HEK293 (cell line): ENCODE measurements around the gene COPG1.

ENCODE experiments used
- GLIS1 ChIP-seq: fragments of 450-650 bp; formaldehyde crosslinking; IDR thresholded peaks from 2 replicates; pipeline ENCODE4 v1.5.1; 2016; ENCODE audit warnings: missing biosample characterization, missing genetic modification characterization
- GLIS2 ChIP-seq: fragments of 450-650 bp; formaldehyde crosslinking; IDR thresholded peaks from 2 replicates; pipeline ENCODE4 v1.5.1; 2016; ENCODE audit warnings: missing biosample characterization, missing genetic modification characterization
- HIC1 ChIP-seq: fragments of 450-650 bp; formaldehyde crosslinking; IDR thresholded peaks from 2 replicates; pipeline ENCODE4 v1.5.1; 2016; ENCODE audit warnings: missing biosample characterization, missing genetic modification characterization
- INSM2 ChIP-seq: fragments of 450-650 bp; formaldehyde crosslinking; IDR thresholded peaks from 2 replicates; pipeline ENCODE4 v1.5.1; 2016; ENCODE audit warnings: missing biosample characterization, missing genetic modification characterization
- ZBTB10 ChIP-seq: fragments of 450-650 bp; formaldehyde crosslinking; IDR thresholded peaks from 2 replicates; pipeline ENCODE4 v1.5.1; 2016; ENCODE audit warnings: missing biosample characterization, missing genetic modification characterization
- ZBTB11 ChIP-seq: fragments of 450-650 bp; formaldehyde crosslinking; conservative IDR thresholded peaks from 2 replicates; pipeline ENCODE4 v1.5.1; 2016; ENCODE audit warnings: low read depth, missing biosample characterization, missing genetic modification characterization
- ZBTB48 ChIP-seq: fragments of 450-650 bp; formaldehyde crosslinking; IDR thresholded peaks from 2 replicates; pipeline ENCODE4 v1.5.1; 2016; ENCODE audit warnings: missing biosample characterization, missing genetic modification characterization
- ZBTB49 ChIP-seq: fragments of 450-650 bp; formaldehyde crosslinking; IDR thresholded peaks from 2 replicates; pipeline ENCODE4 v1.5.1; 2016; ENCODE audit warnings: missing biosample characterization, missing genetic modification characterization, low read depth
- ZEB2 ChIP-seq: fragments of 450-650 bp; formaldehyde crosslinking; IDR thresholded peaks from 2 replicates; pipeline ENCODE4 v1.5.1; 2016; ENCODE audit warnings: missing biosample characterization, missing genetic modification characterization
- ZFHX2 ChIP-seq: fragments of 450-650 bp; formaldehyde crosslinking; conservative IDR thresholded peaks from 2 replicates; pipeline ENCODE4 v1.5.1; 2016; ENCODE audit warnings: missing biosample characterization, missing genetic modification characterization
- ZIC2 ChIP-seq: fragments of 450-650 bp; formaldehyde crosslinking; IDR thresholded peaks from 2 replicates; pipeline ENCODE4 v1.5.1; 2016; ENCODE audit warnings: missing biosample characterization, missing genetic modification characterization
- ZNF2 ChIP-seq: fragments of 450-650 bp; formaldehyde crosslinking; IDR thresholded peaks from 2 replicates; pipeline ENCODE4 v1.5.1; 2016; ENCODE audit warnings: missing biosample characterization, missing genetic modification characterization
- ZNF202 ChIP-seq: fragments of 450-650 bp; formaldehyde crosslinking; IDR thresholded peaks from 2 replicates; pipeline ENCODE4 v1.5.1; 2016; ENCODE audit warnings: missing biosample characterization, missing genetic modification characterization, borderline replicate concordance
- ZNF341 ChIP-seq: fragments of 450-650 bp; formaldehyde crosslinking; IDR thresholded peaks from 2 replicates; pipeline ENCODE4; 2016; ENCODE audit warnings: low read depth, missing biosample characterization, missing genetic modification characterization
- ZNF423 ChIP-seq: fragments of 450-650 bp; formaldehyde crosslinking; IDR thresholded peaks from 2 replicates; pipeline ENCODE4 v1.5.1; 2016; ENCODE audit warnings: missing biosample characterization, missing genetic modification characterization
- ZNF830 ChIP-seq: fragments of 450-650 bp; IDR thresholded peaks from 2 replicates; pipeline ENCODE4 v1.5.0; 2018; ENCODE audit warnings: missing biosample characterization, missing genetic modification characterization, low read depth, mild to moderate bottlenecking, moderate library complexity
- TF ChIP-seq, protein P1 (sequence below): fragments of 450-650 bp; formaldehyde crosslinking; IDR thresholded peaks from 2 replicates; pipeline ENCODE4 v1.5.1; 2017; ENCODE audit warnings: missing biosample characterization, mild to moderate bottlenecking, missing genetic modification characterization, moderate library complexity
- TF ChIP-seq, protein P2 (sequence below): fragments of 450-650 bp; formaldehyde crosslinking; IDR thresholded peaks from 2 replicates; pipeline ENCODE4 v1.5.1; 2016; ENCODE audit warnings: missing biosample characterization, missing genetic modification characterization
- TF ChIP-seq, protein P3 (sequence below): fragments of 450-650 bp; formaldehyde crosslinking; IDR thresholded peaks from 2 replicates; pipeline ENCODE4 v1.5.1; 2017; ENCODE audit warnings: missing biosample characterization, missing genetic modification characterization

The COPG1 gene

DNA sequence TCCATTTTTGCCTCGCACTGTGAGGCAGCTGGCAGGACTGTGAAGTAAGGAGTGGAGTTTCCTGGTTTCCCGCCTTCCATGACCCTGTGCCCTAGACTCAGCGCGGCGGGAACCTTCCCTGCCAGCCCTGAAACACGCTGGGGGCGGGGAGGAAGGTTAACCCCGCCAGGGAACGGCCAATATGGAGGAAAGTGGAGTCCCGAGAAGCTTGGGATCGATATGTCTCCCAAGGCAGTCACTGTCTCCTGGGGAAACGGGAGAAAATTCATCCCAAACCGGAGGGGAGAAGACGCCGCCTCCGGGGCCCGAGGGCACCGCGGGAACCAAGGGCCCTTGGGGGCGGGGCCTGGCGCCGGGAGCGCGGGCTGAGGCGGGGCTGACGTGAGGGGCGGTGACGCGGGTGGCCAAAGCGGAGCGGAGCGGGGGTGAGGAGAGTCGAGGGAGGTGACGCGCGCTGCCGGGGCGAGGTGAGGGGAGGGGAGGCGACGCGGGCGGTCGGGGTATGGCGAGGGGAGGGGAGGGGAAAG, 29.1 kb downstream of the COPG1 start, which contains the start of gene HMCES (continued):
- TF ChIP-seq ZBTB11 (tag by site-specific recombination) (peak; percentile 36; the same call in 1 of the 2 replicates), HIC1 (tag by site-specific recombination) (peak; percentile 64; the same call in 1 of the 2 replicates), ZNF2 (tag by site-specific recombination) (peak; percentile 45; the same call in 1 of the 2 replicates), ZIC2 (tag by site-specific recombination) (peak; percentile 59), GLIS2 (tag by site-specific recombination) (peak; percentile 99), ZBTB49 (tag by site-specific recombination) (no peak), INSM2 (tag by site-specific recombination) (peak; percentile 45; the same call in 1 of the 2 replicates), ZNF423 (tag by site-specific recombination) (no peak), ZNF202 (tag by site-specific recombination) (no peak), ZBTB48 (peak; percentile 64; the same call in 1 of the 2 replicates), ZNF341 (tag by site-specific recombination) (peak; percentile 80), ZEB2 (tag by site-specific recombination) (peak; percentile 90), ZBTB10 (tag by site-specific recombination) (0 out of 2 replicates have a peak, but pooled peaks have one; percentile 33), GLIS1 (tag by site-specific recombination) (peak; percentile 97), ZNF830 (tag by site-specific recombination) (no peak), ZFHX2 (tag by site-specific recombination) (peak; percentile 85)
- TF ChIP-seq, protein P1, sequence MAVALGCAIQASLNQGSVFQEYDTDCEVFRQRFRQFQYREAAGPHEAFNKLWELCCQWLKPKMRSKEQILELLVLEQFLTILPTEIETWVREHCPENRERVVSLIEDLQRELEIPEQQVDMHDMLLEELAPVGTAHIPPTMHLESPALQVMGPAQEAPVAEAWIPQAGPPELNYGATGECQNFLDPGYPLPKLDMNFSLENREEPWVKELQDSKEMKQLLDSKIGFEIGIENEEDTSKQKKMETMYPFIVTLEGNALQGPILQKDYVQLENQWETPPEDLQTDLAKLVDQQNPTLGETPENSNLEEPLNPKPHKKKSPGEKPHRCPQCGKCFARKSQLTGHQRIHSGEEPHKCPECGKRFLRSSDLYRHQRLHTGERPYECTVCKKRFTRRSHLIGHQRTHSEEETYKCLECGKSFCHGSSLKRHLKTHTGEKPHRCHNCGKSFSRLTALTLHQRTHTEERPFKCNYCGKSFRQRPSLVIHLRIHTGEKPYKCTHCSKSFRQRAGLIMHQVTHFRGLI (tag by site-specific recombination) = no peak
- TF ChIP-seq, protein P2, sequence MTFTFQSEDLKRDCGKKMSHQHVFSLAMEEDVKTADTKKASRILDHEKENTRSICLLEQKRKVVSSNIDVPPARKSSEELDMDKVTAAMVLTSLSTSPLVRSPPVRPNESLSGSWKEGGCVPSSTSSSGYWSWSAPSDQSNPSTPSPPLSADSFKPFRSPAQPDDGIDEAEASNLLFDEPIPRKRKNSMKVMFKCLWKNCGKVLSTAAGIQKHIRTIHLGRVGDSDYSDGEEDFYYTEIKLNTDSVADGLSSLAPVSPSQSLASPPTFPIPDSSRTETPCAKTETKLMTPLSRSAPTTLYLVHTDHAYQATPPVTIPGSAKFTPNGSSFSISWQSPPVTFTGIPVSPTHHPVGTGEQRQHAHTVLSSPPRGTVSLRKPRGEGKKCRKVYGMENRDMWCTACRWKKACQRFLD (tag by site-specific recombination) = no peak
- TF ChIP-seq, protein P3, sequence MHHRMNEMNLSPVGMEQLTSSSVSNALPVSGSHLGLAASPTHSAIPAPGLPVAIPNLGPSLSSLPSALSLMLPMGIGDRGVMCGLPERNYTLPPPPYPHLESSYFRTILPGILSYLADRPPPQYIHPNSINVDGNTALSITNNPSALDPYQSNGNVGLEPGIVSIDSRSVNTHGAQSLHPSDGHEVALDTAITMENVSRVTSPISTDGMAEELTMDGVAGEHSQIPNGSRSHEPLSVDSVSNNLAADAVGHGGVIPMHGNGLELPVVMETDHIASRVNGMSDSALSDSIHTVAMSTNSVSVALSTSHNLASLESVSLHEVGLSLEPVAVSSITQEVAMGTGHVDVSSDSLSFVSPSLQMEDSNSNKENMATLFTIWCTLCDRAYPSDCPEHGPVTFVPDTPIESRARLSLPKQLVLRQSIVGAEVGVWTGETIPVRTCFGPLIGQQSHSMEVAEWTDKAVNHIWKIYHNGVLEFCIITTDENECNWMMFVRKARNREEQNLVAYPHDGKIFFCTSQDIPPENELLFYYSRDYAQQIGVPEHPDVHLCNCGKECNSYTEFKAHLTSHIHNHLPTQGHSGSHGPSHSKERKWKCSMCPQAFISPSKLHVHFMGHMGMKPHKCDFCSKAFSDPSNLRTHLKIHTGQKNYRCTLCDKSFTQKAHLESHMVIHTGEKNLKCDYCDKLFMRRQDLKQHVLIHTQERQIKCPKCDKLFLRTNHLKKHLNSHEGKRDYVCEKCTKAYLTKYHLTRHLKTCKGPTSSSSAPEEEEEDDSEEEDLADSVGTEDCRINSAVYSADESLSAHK (tag by site-specific recombination) = peak; percentile 32; the same call in 1 of the 2 replicates
